ENCODE data around the gene DMGDH. TPM values are rescaled to one million over a fixed set of nuclear protein-coding genes. Genes with fewer than 3 reads are reported as not detected.

The DMGDH gene
- total RNA-seq, 1 experiment from 2014 or later: not detected

DNA sequence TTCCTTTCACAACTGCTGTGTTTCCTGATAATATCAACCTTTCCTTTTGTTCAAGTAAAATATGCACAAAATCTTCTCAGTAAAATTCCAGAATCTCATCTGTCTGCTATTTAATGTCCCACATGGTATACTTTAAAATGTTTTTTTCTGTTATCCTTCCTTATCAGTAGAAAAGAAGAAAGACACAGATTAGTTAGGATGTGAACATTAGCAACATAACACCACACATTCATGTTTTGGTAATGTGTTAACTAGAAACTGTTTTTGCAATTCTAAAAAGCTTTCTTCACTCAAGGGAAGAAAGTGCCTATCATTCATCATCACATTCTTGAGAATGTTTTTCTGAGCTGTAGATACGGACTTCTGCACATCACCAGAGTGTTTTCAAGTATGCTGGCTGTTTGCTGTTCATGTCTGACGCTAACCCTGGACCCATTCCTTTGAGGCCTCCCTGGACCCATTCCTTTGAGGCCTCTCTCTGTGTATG is 73.9 kb downstream of the DMGDH start:
- Histone ChIP-seq H3K9me3 (ENCODE audit: control insufficient read depth, low read depth, low read length) (no peaks in the 10 kb centered on the region), H2BK5ac (ENCODE audit: insufficient read length, low read length) (no peak overlapping the region), H3K23me2 (ENCODE audit: insufficient read length, low read depth, low read length, poor library complexity, severe bottlenecking) (no peaks in the 10 kb centered on the region), H3K27me3 (ENCODE audit: insufficient read depth, low read length) (no peaks in the 10 kb centered on the region), H2AK5ac (ENCODE audit: insufficient read length, low read length) (no peak overlapping the region), H3K9ac (ENCODE audit: extremely low read depth, insufficient read length, low read length) (no peak overlapping the region), H3K79me2 (ENCODE audit: insufficient read depth, low read length) (no peaks in the 10 kb centered on the region), H4K5ac (ENCODE audit: insufficient read length, low read depth, low read length) (no peak overlapping the region), H3T11ph (ENCODE audit: low read length) (no peak overlapping the region), H4K8ac (replicated peaks; ENCODE audit: insufficient read length, low read depth, low read length) (no peak overlapping the region), H2BK20ac (ENCODE audit: low read depth, low read length, poor library complexity, severe bottlenecking) (no peak overlapping the region), H3K18ac (ENCODE audit: insufficient read length, low read depth, low read length) (no peak overlapping the region), H2BK15ac (ENCODE audit: low read depth, low read length) (no peak overlapping the region), H3K23ac (ENCODE audit: insufficient read length, low read depth, low read length) (no peak overlapping the region), H3K4ac (ENCODE audit: low read depth, low read length) (no peak overlapping the region), H3K14ac (ENCODE audit: insufficient read depth, low read length) (no peak overlapping the region), H3K27ac (ENCODE audit: insufficient read length, low read depth, low read length) (no peak overlapping the region), H2BK12ac (ENCODE audit: insufficient read length, low read depth, low read length) (no peak overlapping the region), H3K4me1 (ENCODE audit: insufficient read depth, low read length) (no peaks in the 10 kb centered on the region), H3K4me2 (ENCODE audit: insufficient read depth, insufficient read length, low read length) (no peak overlapping the region), H2AFZ (ENCODE audit: low read length) (no peak overlapping the region), H3K56ac (ENCODE audit: insufficient read length, low read depth, low read length) (no peak overlapping the region), H4K20me1 (ENCODE audit: control insufficient read depth, insufficient read depth, insufficient read length) (no peaks in the 10 kb centered on the region), H2BK120ac (ENCODE audit: low read depth, low read length, poor library complexity, severe bottlenecking) (no peak overlapping the region), H4K91ac (ENCODE audit: insufficient read length, low read depth, low read length) (no peak overlapping the region), H3K79me1 (ENCODE audit: insufficient read depth, low read depth, low read length, poor library complexity, severe bottlenecking) (no peaks in the 10 kb centered on the region)
- no peak overlapping the region for H3K27ac Mint-ChIP-seq
- no CpG with 5 or more reads among the region's 2 CpGs for WGBS (ENCODE audit: extremely low coverage, insufficient read length, low lambda C conversion rate)
- no peaks in the 10 kb centered on the region for H3K4me1 Mint-ChIP-seq
- H3K36me3 Mint-ChIP-seq (ENCODE audit: insufficient read depth in 1 of 3, low read depth in 3 of 3): peaks cover 0 to 7% (median 0%) of the 10 kb centered on the region in 3 experiments; a peak in 3 of 7 replicates
- H3K4me3 Mint-ChIP-seq: no peak overlapping the region
- peaks cover 3% of the 10 kb centered on the region in 2 experiments; a peak in 2 of 5 replicates for H3K9me3 Mint-ChIP-seq
- H3K27me3 Mint-ChIP-seq (ENCODE audit: low read depth): no peaks in the 10 kb centered on the region
- no peak for DNase-seq
- TF ChIP-seq, protein P1, sequence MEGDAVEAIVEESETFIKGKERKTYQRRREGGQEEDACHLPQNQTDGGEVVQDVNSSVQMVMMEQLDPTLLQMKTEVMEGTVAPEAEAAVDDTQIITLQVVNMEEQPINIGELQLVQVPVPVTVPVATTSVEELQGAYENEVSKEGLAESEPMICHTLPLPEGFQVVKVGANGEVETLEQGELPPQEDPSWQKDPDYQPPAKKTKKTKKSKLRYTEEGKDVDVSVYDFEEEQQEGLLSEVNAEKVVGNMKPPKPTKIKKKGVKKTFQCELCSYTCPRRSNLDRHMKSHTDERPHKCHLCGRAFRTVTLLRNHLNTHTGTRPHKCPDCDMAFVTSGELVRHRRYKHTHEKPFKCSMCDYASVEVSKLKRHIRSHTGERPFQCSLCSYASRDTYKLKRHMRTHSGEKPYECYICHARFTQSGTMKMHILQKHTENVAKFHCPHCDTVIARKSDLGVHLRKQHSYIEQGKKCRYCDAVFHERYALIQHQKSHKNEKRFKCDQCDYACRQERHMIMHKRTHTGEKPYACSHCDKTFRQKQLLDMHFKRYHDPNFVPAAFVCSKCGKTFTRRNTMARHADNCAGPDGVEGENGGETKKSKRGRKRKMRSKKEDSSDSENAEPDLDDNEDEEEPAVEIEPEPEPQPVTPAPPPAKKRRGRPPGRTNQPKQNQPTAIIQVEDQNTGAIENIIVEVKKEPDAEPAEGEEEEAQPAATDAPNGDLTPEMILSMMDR (conservative IDR thresholded peaks at IDR 0.05): no peak

Data from H9 (cell line).